Vagina (tissue), 2 donors: Measurements from ENCODE around the gene APAF1.

Experiments used
- POLR2A ChIP-seq, 2 donors: fragments of 450-650 bp; IDR thresholded peaks; one replicate each; pipeline ENCODE4 v1.6.1; 2017; ENCODE audit warnings: antibody characterized with exemption in 2 of 2, mild to moderate bottlenecking in 2 of 2, moderate library complexity in 2 of 2
- POLR2AphosphoS5 ChIP-seq, 2 donors: sonication (generic); formaldehyde crosslinking; IDR thresholded peaks; one replicate each; pipeline ENCODE4 v1.9.0; 2017; ENCODE audit warnings: antibody characterized with exemption in 2 of 2, mild to moderate bottlenecking in 2 of 2, low read depth in 1 of 2; ENCODE audit not compliant: insufficient read depth in 1 of 2

DNA sequence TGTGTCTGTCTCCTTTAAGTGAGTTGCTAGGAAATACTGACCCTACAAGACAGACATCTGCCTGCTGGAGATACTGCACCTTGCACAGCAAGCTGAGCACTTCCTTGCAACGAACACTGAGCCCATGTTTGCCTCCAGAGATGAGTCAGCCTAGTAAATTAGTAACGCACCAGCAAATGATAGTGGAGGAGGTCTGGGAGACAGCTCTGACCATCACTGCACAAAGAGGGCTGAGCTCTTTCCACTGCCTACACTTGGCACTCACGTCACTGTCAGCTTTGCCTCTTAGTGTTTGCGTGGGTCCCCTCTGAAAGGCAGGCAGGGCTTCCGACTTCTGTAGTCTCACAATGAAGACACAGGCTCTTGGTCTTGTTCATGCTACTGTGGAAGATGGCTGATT is 109.0 kb downstream of the APAF1 start:
- TF ChIP-seq POLR2AphosphoS5 (IDR thresholded peaks at IDR 0.05; ENCODE audit: insufficient read depth in 1 of 2, low read depth in 1 of 2) (no peak), POLR2A (IDR thresholded peaks at IDR 0.05) (no peak)
